Eye (tissue), 1 donor: ENCODE data around the gene BCL11B.
A peak's percentile ranks its signal among the peaks of the same experiment; 100 is the strongest.
"Not testable (repeated sequence)": the region's sequence is repeated elsewhere in the genome, so short reads cannot be mapped to it uniquely, and the experiment has no call there.

Source experiments
- DNase-seq: peaks from one replicate; pipeline ENCODE4 v3.0.0-alpha.2; 2015

BCL11B gene

GRCh38 chr14:99194736-99195135 is 77.3 kb downstream of the BCL11B start:
- DNase-seq, result no peak

GRCh38 chr14:99194136-99194535 is 77.9 kb downstream of the BCL11B start:
- no peak for DNase-seq

- no peak for DNase-seq
Measured at GRCh38 chr14:99192830-99193229, 79.2 kb downstream of the BCL11B start.

- peak; percentile 91 for DNase-seq
Measured at GRCh38 chr14:99192028-99192621, 79.9 kb downstream of the BCL11B start.

- no peak for DNase-seq
Measured at GRCh38 chr14:99191395-99192027, 80.5 kb downstream of the BCL11B start.

GRCh38 chr14:99190696-99191394 is 81.2 kb downstream of the BCL11B start:
- no peak for DNase-seq

- DNase-seq, result no peak
Measured at GRCh38 chr14:99189201-99189801, 82.7 kb downstream of the BCL11B start.

- DNase-seq, result peak; percentile 43
Measured at GRCh38 chr14:99188731-99189191, 83.2 kb downstream of the BCL11B start.

- no peak for DNase-seq
Measured at GRCh38 chr14:99187858-99188257, 84.1 kb downstream of the BCL11B start.

GRCh38 chr14:99186956-99187690 is 84.9 kb downstream of the BCL11B start:
- no peak for DNase-seq

- not testable (repeated sequence) for DNase-seq
Measured at GRCh38 chr14:99186336-99186735, 85.7 kb downstream of the BCL11B start.

GRCh38 chr14:99185436-99186068 is 86.4 kb downstream of the BCL11B start:
- no peak for DNase-seq

- DNase-seq, result no peak
Measured at GRCh38 chr14:99183716-99184115, 88.3 kb downstream of the BCL11B start.

- DNase-seq, result no peak
Measured at GRCh38 chr14:99183311-99183710, 88.7 kb downstream of the BCL11B start.

- DNase-seq, result no peak
Measured at GRCh38 chr14:99182548-99183250, 89.3 kb downstream of the BCL11B start.

GRCh38 chr14:99181804-99182520 is 90.0 kb downstream of the BCL11B start:
- DNase-seq, result no peak

- no peak for DNase-seq
Measured at GRCh38 chr14:99181241-99181640, 90.8 kb downstream of the BCL11B start.

GRCh38 chr14:99179946-99180345 is 92.1 kb downstream of the BCL11B start:
- no peak for DNase-seq

- DNase-seq, result no peak
Measured at GRCh38 chr14:99179506-99179905, 92.5 kb downstream of the BCL11B start.

- no peak for DNase-seq
Measured at GRCh38 chr14:99177886-99178835, 93.8 kb downstream of the BCL11B start.
